Measurements from ENCODE around the gene CNTN5.
A peak's percentile ranks its signal among the peaks of the same experiment; 100 is the strongest.
"Not testable (repeated sequence)": the region's sequence is repeated elsewhere in the genome, so short reads cannot be mapped to it uniquely, and the experiment has no call there.

Gene CNTN5

GRCh38 chr11:99271527-99271926, 250.8 kb downstream of the CNTN5 start:
- no peak for DNase-seq

- no peak for DNase-seq
These were observed 254.8 kb downstream of the CNTN5 start for GRCh38 chr11:99275521-99275920.

- DNase-seq = no peak
These were observed 256.5 kb downstream of the CNTN5 start for GRCh38 chr11:99277281-99277680.

GRCh38 chr11:99279266-99279665, 258.5 kb downstream of the CNTN5 start:
- DNase-seq = no peak

GRCh38 chr11:99281331-99281730, 260.6 kb downstream of the CNTN5 start:
- no peak for DNase-seq

- not testable (repeated sequence) for DNase-seq
These were observed 277.2 kb downstream of the CNTN5 start for GRCh38 chr11:99297925-99298324.

GRCh38 chr11:99307510-99308088, 286.9 kb downstream of the CNTN5 start:
- DNase-seq = no peak

- DNase-seq = no peak
These were observed 291.1 kb downstream of the CNTN5 start for GRCh38 chr11:99311870-99312269.

- DNase-seq = no peak
These were observed 296.2 kb downstream of the CNTN5 start for GRCh38 chr11:99316776-99317520.

- DNase-seq = no peak
These were observed 300.1 kb downstream of the CNTN5 start for GRCh38 chr11:99320769-99321290.

- DNase-seq = no peak
These were observed 305.1 kb downstream of the CNTN5 start for GRCh38 chr11:99325847-99326246.

GRCh38 chr11:99327066-99327465, 306.3 kb downstream of the CNTN5 start:
- DNase-seq = no peak

- DNase-seq = no peak
These were observed 306.8 kb downstream of the CNTN5 start for GRCh38 chr11:99327527-99327926.

- DNase-seq = no peak
These were observed 312.9 kb downstream of the CNTN5 start for GRCh38 chr11:99333621-99334020.

GRCh38 chr11:99343117-99343516, 322.4 kb downstream of the CNTN5 start:
- DNase-seq = no peak

GRCh38 chr11:99349151-99349673, 328.5 kb downstream of the CNTN5 start:
- no peak for DNase-seq

GRCh38 chr11:99351624-99352023, 330.9 kb downstream of the CNTN5 start:
- no peak for DNase-seq

- DNase-seq = no peak
These were observed 331.9 kb downstream of the CNTN5 start for GRCh38 chr11:99352642-99353041.

- peak in 1 of 51 donors; percentile 23 for DNase-seq
These were observed 345.8 kb downstream of the CNTN5 start for GRCh38 chr11:99366546-99366945.

GRCh38 chr11:99368583-99368982, 347.8 kb downstream of the CNTN5 start:
- no peak for DNase-seq

GRCh38 chr11:99370549-99371216, 349.9 kb downstream of the CNTN5 start:
- peak in 21 of 51 donors; percentile 3 to 49 (median 11) for DNase-seq

- DNase-seq = no peak
These were observed 350.5 kb downstream of the CNTN5 start for GRCh38 chr11:99371257-99371656.

All from hypothalamus (tissue), 51 donors.